Smooth muscle cell (in vitro differentiated cells): ENCODE results near the gene SLC6A1. TPM values are rescaled to one million over a fixed set of nuclear protein-coding genes. Genes with fewer than 3 reads are reported as not detected.

Experiments
- DNase-seq: peaks from one replicate; lab custom pipeline; 2025; ENCODE audit not compliant: unreplicated experiment; lab: John Stamatoyannopoulos, UW
- H2AFZ ChIP-seq: fragments of 200-600 bp; sonication (generic); 2 replicates; pipeline ENCODE4 v1.6.0; 2016; ENCODE audit warnings: antibody characterized with exemption, low read depth, mild to moderate bottlenecking
- H3F3A ChIP-seq: fragments of 200-600 bp; sonication (generic); 2 replicates; pipeline ENCODE4 v1.6.0; 2017; ENCODE audit warnings: antibody characterized with exemption, low read depth
- H3K27ac ChIP-seq: fragments of 200-600 bp; sonication (generic); 2 replicates; pipeline ENCODE4 v1.5.1; 2016; ENCODE audit warnings: low read depth, mild to moderate bottlenecking
- H3K27me3 ChIP-seq: fragments of 200-600 bp; sonication (generic); 2 replicates; pipeline ENCODE4 v1.6.1; 2016; ENCODE audit warnings: low read depth, mild to moderate bottlenecking
- H3K36me3 ChIP-seq: fragments of 200-600 bp; sonication (generic); 2 replicates; pipeline ENCODE4 v1.5.1; 2016; ENCODE audit warnings: low read depth
- H3K4me1 ChIP-seq: fragments of 200-600 bp; sonication (generic); 2 replicates; pipeline ENCODE4 v1.5.1; 2016; ENCODE audit warnings: low read depth
- H3K4me2 ChIP-seq: fragments of 200-600 bp; sonication (generic); 2 replicates; pipeline ENCODE4 v1.6.0; 2016; ENCODE audit warnings: mild to moderate bottlenecking
- H3K4me3 ChIP-seq: fragments of 200-600 bp; sonication (generic); 2 replicates; pipeline ENCODE4 v1.5.1; 2016; ENCODE audit warnings: mild to moderate bottlenecking
- H3K79me2 ChIP-seq: fragments of 200-600 bp; sonication (generic); 2 replicates; pipeline ENCODE4 v1.6.0; 2016; ENCODE audit warnings: low read depth, mild to moderate bottlenecking
- H3K9ac ChIP-seq: fragments of 200-600 bp; sonication (generic); 2 replicates; pipeline ENCODE4 v1.6.0; 2016; ENCODE audit warnings: low read depth
- H3K9me3 ChIP-seq: fragments of 200-600 bp; sonication (generic); replicated peaks from 2 replicates; pipeline ENCODE4 v1.5.1; 2016; ENCODE audit warnings: low read depth
- H4K20me1 ChIP-seq: fragments of 200-600 bp; sonication (generic); 2 replicates; pipeline ENCODE4 v1.6.0; 2016; ENCODE audit warnings: low read depth
- WGBS: methylation state at CpG from one replicate; pipeline ENCODE4 v1.1.7; 2016; ENCODE audit warnings: low lambda C conversion rate; 5-methylcytosine and 5-hydroxymethylcytosine counted together
- polyA plus RNA-seq: library from polyadenylated mRNA; unstranded; fragments of >200 nt; fragmentation: Nextera tagmentation; extraction: Ambion mirVana; gene quantifications from 2 replicates; pipeline ENCODE4 v1.2.1, GENCODE V29; 2016
- total RNA-seq: library from RNA; depleted of rRNA; stranded (reverse); fragments of >200 nt; gene quantifications from 2 replicates; pipeline ENCODE4 v1.2.3, GENCODE V29; 2014
- TF ChIP-seq, protein P1 (sequence below): fragments of 200-600 bp; sonication (generic); IDR thresholded peaks from 2 replicates; pipeline ENCODE4 v1.5.1; 2017; ENCODE audit warnings: borderline replicate concordance, mild to moderate bottlenecking, antibody characterized with exemption; ENCODE audit not compliant: insufficient read depth, poor library complexity, severe bottlenecking

SLC6A1 gene
- total and polyA plus RNA-seq, 2 experiments from 2014 or later, result 0.26 to 0.40 TPM

DNA sequence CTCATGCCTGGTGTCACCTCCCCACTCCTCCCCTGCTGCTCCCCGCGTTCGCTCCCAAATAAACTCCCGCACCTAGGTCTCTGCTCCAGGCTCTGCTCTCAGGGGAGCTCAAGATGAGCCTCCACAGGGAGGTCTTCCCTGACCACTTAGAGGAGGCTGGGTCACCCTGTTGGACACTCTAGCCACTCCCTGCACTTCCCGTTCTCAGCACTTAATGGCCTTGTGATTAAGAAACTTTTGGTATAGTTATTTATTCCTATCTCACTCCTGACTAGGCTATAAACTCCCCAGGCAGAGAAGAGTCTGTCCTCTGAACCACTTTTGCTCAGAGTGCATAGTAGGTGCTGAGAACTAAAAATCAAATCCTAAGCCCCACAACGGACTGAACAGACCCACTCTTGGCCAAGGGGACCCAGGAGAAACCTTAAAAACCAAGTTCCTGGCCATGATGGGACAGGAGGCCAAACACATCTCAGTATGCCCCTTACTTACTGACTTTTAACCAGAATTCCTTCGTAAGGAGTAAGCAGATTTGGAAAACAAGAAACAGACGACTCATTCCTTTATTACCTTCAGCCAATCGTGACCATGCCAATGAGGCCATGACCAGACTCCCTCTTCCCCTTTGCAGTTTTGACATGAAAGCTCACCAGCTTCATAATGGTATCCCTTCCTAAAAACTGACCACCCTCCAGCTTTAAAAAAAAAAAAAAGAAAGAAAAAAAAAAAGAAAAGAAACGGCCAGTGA lies 92.7 kb downstream of the SLC6A1 start:
- Histone ChIP-seq H4K20me1 (no peaks in the 10 kb centered on the region), H3K4me3 (no peak overlapping the region), H3K79me2 (no peaks in the 10 kb centered on the region), H3K9ac (no peak overlapping the region), H3F3A (no peaks in the 10 kb centered on the region), H3K36me3 (no peaks in the 10 kb centered on the region), H2AFZ (no peak overlapping the region), H3K4me2 (no peak overlapping the region), H3K27ac (no peak overlapping the region), H3K27me3 (no peaks in the 10 kb centered on the region), H3K4me1 (no peaks in the 10 kb centered on the region), H3K9me3 (no peaks in the 10 kb centered on the region)
- TF ChIP-seq, protein P1, sequence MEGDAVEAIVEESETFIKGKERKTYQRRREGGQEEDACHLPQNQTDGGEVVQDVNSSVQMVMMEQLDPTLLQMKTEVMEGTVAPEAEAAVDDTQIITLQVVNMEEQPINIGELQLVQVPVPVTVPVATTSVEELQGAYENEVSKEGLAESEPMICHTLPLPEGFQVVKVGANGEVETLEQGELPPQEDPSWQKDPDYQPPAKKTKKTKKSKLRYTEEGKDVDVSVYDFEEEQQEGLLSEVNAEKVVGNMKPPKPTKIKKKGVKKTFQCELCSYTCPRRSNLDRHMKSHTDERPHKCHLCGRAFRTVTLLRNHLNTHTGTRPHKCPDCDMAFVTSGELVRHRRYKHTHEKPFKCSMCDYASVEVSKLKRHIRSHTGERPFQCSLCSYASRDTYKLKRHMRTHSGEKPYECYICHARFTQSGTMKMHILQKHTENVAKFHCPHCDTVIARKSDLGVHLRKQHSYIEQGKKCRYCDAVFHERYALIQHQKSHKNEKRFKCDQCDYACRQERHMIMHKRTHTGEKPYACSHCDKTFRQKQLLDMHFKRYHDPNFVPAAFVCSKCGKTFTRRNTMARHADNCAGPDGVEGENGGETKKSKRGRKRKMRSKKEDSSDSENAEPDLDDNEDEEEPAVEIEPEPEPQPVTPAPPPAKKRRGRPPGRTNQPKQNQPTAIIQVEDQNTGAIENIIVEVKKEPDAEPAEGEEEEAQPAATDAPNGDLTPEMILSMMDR, result no peak
- DNase-seq, result no peak
- 68% methylated on average over 10 of the region's 10 CpGs for WGBS

DNA sequence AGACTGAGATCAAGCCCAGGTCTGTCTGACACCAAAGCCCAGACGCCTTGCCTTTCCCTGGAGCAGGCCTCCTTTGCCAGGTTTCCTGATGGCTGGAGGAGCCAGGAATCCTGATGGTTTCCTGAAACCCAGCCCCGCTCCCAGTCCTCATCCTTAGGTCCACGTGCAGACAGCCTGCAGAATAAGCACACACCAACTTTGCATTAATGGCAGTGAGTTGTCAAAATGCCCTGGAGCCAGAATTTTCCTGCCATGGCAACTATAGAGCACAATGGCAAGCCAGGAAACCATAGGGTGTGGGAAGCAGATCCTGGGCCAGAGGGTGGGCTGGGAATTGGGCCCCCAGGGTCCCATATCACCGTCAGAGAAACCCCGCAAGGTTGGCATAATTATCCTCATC lies 94.3 kb downstream of the SLC6A1 start:
- 81% methylated on average over 5 of the region's 5 CpGs for WGBS
- Histone ChIP-seq H3F3A (no peaks in the 10 kb centered on the region), H3K4me2 (no peak overlapping the region), H3K4me1 (no peaks in the 10 kb centered on the region), H3K79me2 (no peaks in the 10 kb centered on the region), H3K9me3 (no peaks in the 10 kb centered on the region), H3K9ac (no peak overlapping the region), H3K27ac (no peak overlapping the region), H3K36me3 (no peaks in the 10 kb centered on the region), H4K20me1 (no peaks in the 10 kb centered on the region), H2AFZ (no peak overlapping the region), H3K27me3 (no peaks in the 10 kb centered on the region), H3K4me3 (no peak overlapping the region)
- no peak for DNase-seq
- TF ChIP-seq, protein P1, result no peak

DNA sequence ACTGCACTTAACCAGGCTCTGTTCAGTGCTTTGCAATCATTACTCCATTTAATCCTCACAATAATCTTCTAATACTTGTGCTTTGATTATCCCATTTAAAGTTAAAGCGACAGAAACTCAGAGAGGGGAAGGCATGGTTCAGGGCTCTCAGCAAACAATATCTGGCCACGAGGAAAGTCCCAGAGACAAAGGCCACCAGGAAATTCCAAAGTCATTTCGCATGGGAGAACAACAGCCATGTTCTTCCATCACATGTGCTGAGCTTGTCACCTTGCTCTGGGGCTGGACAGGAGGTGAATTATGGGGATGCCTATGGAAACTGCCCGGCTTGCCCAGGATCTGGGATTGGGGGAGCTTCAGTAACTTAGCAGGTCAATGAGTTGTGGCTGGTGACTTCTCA lies 95.5 kb downstream of the SLC6A1 start:
- Histone ChIP-seq H3K27ac (no peak overlapping the region), H3F3A (no peaks in the 10 kb centered on the region), H2AFZ (no peak overlapping the region), H3K27me3 (no peaks in the 10 kb centered on the region), H4K20me1 (no peaks in the 10 kb centered on the region), H3K36me3 (no peaks in the 10 kb centered on the region), H3K9ac (no peak overlapping the region), H3K4me2 (no peak overlapping the region), H3K79me2 (no peaks in the 10 kb centered on the region), H3K4me3 (no peak overlapping the region), H3K4me1 (no peaks in the 10 kb centered on the region), H3K9me3 (no peaks in the 10 kb centered on the region)
- no peak for DNase-seq
- WGBS, result 62% methylated on average over 4 of the region's 4 CpGs
- TF ChIP-seq, protein P1, result no peak

DNA sequence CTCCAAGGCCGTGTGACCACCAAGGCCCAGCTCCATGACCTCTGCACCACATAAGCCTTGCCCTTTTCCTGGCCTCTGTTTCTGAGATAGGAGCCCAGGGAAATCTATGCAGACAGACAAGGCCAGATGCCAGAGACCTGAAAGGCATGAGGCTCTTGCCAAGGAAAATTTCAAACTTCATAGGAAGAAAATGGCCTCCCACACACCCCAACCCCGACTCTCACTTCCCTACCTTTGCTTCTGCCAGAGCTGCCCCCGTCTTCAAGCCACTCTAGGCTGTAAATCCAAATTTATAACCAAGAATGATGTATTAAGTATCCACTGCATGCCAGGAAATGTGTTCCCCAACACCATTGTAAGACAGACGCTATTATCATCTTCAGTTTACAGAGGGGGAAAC lies 96.3 kb downstream of the SLC6A1 start:
- no peak for DNase-seq
- 86% methylated on average over 4 of the region's 4 CpGs for WGBS
- Histone ChIP-seq H4K20me1 (no peaks in the 10 kb centered on the region), H3K79me2 (no peaks in the 10 kb centered on the region), H3K36me3 (no peaks in the 10 kb centered on the region), H3K27me3 (no peaks in the 10 kb centered on the region), H3K4me1 (no peaks in the 10 kb centered on the region), H3K4me3 (no peak overlapping the region), H3F3A (no peaks in the 10 kb centered on the region), H3K9ac (no peak overlapping the region), H3K9me3 (no peaks in the 10 kb centered on the region), H3K4me2 (no peak overlapping the region), H2AFZ (no peak overlapping the region), H3K27ac (no peak overlapping the region)
- TF ChIP-seq, protein P1, result no peak
